WTC11 (cell line): ENCODE results near the gene PLXNA2. TPM values are rescaled to one million over a fixed set of nuclear protein-coding genes. Genes with fewer than 3 reads are reported as not detected.

Experiments used
- ATAC-seq: fragments of 200-7000 bp; cut with Tn5 transposase; 2 replicates; pipeline ENCODE4 v1.10.0; 2021; ENCODE audit warnings: mild to moderate bottlenecking, moderate library complexity
- CTCF ChIA-PET: fragments of 300-600 bp; sonication (Branson Sonifier 250); formaldehyde crosslinking; loops from one replicate; lab custom pipeline; 2021; ENCODE audit warnings: antibody characterized with exemption; lab: Charles Lee
- POLR2A ChIA-PET: fragments of 350-600 bp; sonication (Branson Sonifier 250); formaldehyde crosslinking; loops from one replicate; lab custom pipeline; 2021; ENCODE audit warnings: antibody characterized with exemption; lab: Charles Lee
- DNase-seq: peaks from one replicate; pipeline ENCODE4 v3.0.0; 2021; ENCODE audit warnings: low spot score
- H3K27ac Mint-ChIP-seq: 2 replicates; pipeline ENCODE4 v1.8.0; 2021; ENCODE audit warnings: mixed read lengths
- H3K27me3 Mint-ChIP-seq: 2 replicates; pipeline ENCODE4 v1.8.0; 2021; ENCODE audit warnings: low read depth, mild to moderate bottlenecking, moderate library complexity, mixed read lengths
- H3K36me3 Mint-ChIP-seq: 2 replicates; pipeline ENCODE4 v1.8.0; 2021; ENCODE audit warnings: mixed read lengths
- H3K4me1 Mint-ChIP-seq: 2 replicates; pipeline ENCODE4 v1.8.0; 2022; ENCODE audit warnings: mixed read lengths
- H3K4me3 Mint-ChIP-seq: 2 replicates; pipeline ENCODE4 v1.8.0; 2021; ENCODE audit warnings: mild to moderate bottlenecking, moderate library complexity, mixed read lengths
- H3K9me3 Mint-ChIP-seq: 2 replicates; pipeline ENCODE4 v1.8.0; 2021; ENCODE audit warnings: mixed read lengths
- AFF4 ChIP-seq: sonication (generic); formaldehyde crosslinking; IDR thresholded peaks from 2 replicates; pipeline ENCODE4 v1.8.1; 2023; ENCODE audit warnings: mild to moderate bottlenecking, missing genetic modification reagents, borderline replicate concordance
- ATF3 ChIP-seq: sonication (generic); formaldehyde crosslinking; conservative IDR thresholded peaks from 2 replicates; pipeline ENCODE4 v1.8.1; 2022; ENCODE audit warnings: mild to moderate bottlenecking, missing genetic modification reagents
- CBFB ChIP-seq: sonication (generic); formaldehyde crosslinking; IDR thresholded peaks from 2 replicates; pipeline ENCODE4 v1.8.1; 2022; ENCODE audit warnings: mild to moderate bottlenecking, low read depth, missing genetic modification reagents
- ERG ChIP-seq: fragments of 250-450 bp; sonication (Bioruptor Pico); IDR thresholded peaks from 2 replicates; pipeline ENCODE4 v1.8.0; 2021; ENCODE audit warnings: mild to moderate bottlenecking
- FOXP1 ChIP-seq: sonication (generic); formaldehyde crosslinking; IDR thresholded peaks from 2 replicates; pipeline ENCODE4 v1.8.0; 2022; ENCODE audit warnings: missing genetic modification reagents, mild to moderate bottlenecking, moderate library complexity, borderline replicate concordance
- HMGXB4 ChIP-seq: sonication (generic); formaldehyde crosslinking; IDR thresholded peaks from 2 replicates; pipeline ENCODE4 v1.8.1; 2023; ENCODE audit warnings: mild to moderate bottlenecking, moderate library complexity, missing genetic modification reagents
- IRF2 ChIP-seq: sonication (generic); formaldehyde crosslinking; IDR thresholded peaks from 2 replicates; pipeline ENCODE4 v1.8.0; 2022; ENCODE audit warnings: low read depth, missing genetic modification reagents, borderline replicate concordance
- JUN ChIP-seq: sonication (generic); formaldehyde crosslinking; IDR thresholded peaks from 2 replicates; pipeline ENCODE4 v1.8.0; 2023; ENCODE audit warnings: mild to moderate bottlenecking, missing genetic modification reagents
- PRDM15 ChIP-seq: sonication (generic); formaldehyde crosslinking; IDR thresholded peaks from 2 replicates; pipeline ENCODE4 v1.8.0; 2022; ENCODE audit warnings: missing genetic modification reagents
- PREB ChIP-seq: sonication (generic); formaldehyde crosslinking; IDR thresholded peaks from 2 replicates; pipeline ENCODE4 v1.8.1; 2022; ENCODE audit warnings: mild to moderate bottlenecking, missing genetic modification reagents, moderate library complexity, borderline replicate concordance
- RELA ChIP-seq: sonication (generic); formaldehyde crosslinking; IDR thresholded peaks from 2 replicates; pipeline ENCODE4 v1.8.1; 2022; ENCODE audit warnings: missing genetic modification reagents, mild to moderate bottlenecking, borderline replicate concordance
- SP1 ChIP-seq: sonication (generic); formaldehyde crosslinking; conservative IDR thresholded peaks from 2 replicates; pipeline ENCODE4 v1.8.1; 2022; ENCODE audit warnings: missing genetic modification reagents
- TEAD1 ChIP-seq: sonication (generic); formaldehyde crosslinking; IDR thresholded peaks from 2 replicates; pipeline ENCODE4 v1.8.0; 2022; ENCODE audit warnings: mild to moderate bottlenecking, missing genetic modification reagents
- TEAD4 ChIP-seq: sonication (generic); formaldehyde crosslinking; IDR thresholded peaks from 2 replicates; pipeline ENCODE4 v1.8.0; 2022; ENCODE audit warnings: mild to moderate bottlenecking, missing genetic modification reagents
- USF1 ChIP-seq: sonication (generic); formaldehyde crosslinking; IDR thresholded peaks from 2 replicates; pipeline ENCODE4 v1.8.0; 2022; ENCODE audit warnings: mild to moderate bottlenecking, missing genetic modification reagents
- ZNF671 ChIP-seq: fragments of 250-450 bp; sonication (Bioruptor Pico); IDR thresholded peaks from 2 replicates; pipeline ENCODE4 v1.8.0; 2021; ENCODE audit warnings: mild to moderate bottlenecking
- total RNA-seq: library from RNA; stranded (reverse); gene quantifications from 3 replicates; pipeline ENCODE4 v1.2.3, GENCODE V29; 2021

The PLXNA2 gene
- total RNA-seq, 1 experiment from 2014 or later = 4.2 TPM

GRCh38 chr1:208027861-208028260 is 216.3 kb downstream of the PLXNA2 start:
- no peak for DNase-seq
- peaks cover 8% of the 10 kb centered on the region; the same call in 1 of the 2 replicates for H3K4me1 Mint-ChIP-seq
- no peaks in the 10 kb centered on the region for H3K9me3 Mint-ChIP-seq
- no peak for TF ChIP-seq CBFB (CRISPR knock-in tag)
- TF ChIP-seq PRDM15 (CRISPR knock-in tag) = no peak
- TF ChIP-seq AFF4 (CRISPR knock-in tag) = no peak
- TF ChIP-seq RELA (CRISPR knock-in tag) = no peak
- no peak for TF ChIP-seq SP1 (CRISPR knock-in tag)
- no peak for TF ChIP-seq TEAD4 (CRISPR knock-in tag)
- TF ChIP-seq USF1 (CRISPR knock-in tag) = no peak
- TF ChIP-seq FOXP1 (CRISPR knock-in tag) = no peak
- no peak for TF ChIP-seq TEAD1 (CRISPR knock-in tag)
- no peak for TF ChIP-seq PREB (CRISPR knock-in tag)
- TF ChIP-seq HMGXB4 (CRISPR knock-in tag) = no peak
- no peak for TF ChIP-seq ATF3 (CRISPR knock-in tag)
- no peak for TF ChIP-seq ERG
- no peak for TF ChIP-seq IRF2 (CRISPR knock-in tag)
- no peak for TF ChIP-seq JUN (CRISPR knock-in tag)
- TF ChIP-seq ZNF671 (CRISPR knock-in tag) = no peak
- no peak overlapping the region for H3K4me3 Mint-ChIP-seq
- ChIA-PET POLR2A (no interaction called here), CTCF (interaction anchor here (0.5 to 1.3 kb wide), 4 partner anchors 8 to 163 kb away, joined by 3 to 5 read pairs (median 4); no protein-coding TSS in a partner anchor)
- no peak for ATAC-seq
- H3K27ac Mint-ChIP-seq = no peak overlapping the region
- no peaks in the 10 kb centered on the region for H3K27me3 Mint-ChIP-seq
- H3K36me3 Mint-ChIP-seq = no peaks in the 10 kb centered on the region
